ENCODE data around the gene VTN. TPM values are rescaled to one million over a fixed set of nuclear protein-coding genes. Genes with fewer than 3 reads are reported as not detected.
A peak's percentile ranks its signal among the peaks of the same experiment; 100 is the strongest.

The VTN gene
- total RNA-seq, 1 donor from 2014 or later, result 0.25 TPM

DNA sequence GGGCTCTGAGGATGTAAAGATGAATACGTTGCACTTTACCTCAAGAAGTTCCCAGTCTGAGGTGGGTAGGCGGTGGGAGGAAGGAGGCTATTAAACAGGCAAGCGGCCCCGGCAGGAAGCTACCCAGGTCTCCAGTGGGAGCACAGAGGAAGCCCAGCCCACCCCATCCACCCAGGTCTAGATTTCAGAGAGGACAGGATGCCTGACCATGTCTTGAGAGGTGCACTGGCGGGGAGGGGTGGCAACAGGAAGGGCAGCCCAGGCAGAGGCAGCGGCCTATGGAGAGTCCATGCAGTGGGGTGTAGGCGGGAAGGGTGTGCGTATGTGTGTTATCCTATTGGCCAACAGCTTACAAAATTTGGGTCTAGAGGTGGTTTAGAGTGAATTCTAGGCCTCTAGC is 15.3 kb upstream of the VTN start:
- Mint-ChIP-seq H3K4me1 (ENCODE audit: low read depth, unreplicated experiment) (peaks cover 13% of the 10 kb centered on the region), H3K27ac (ENCODE audit: unreplicated experiment) (no peak overlapping the region), H3K4me3 (ENCODE audit: unreplicated experiment) (no peak overlapping the region), H3K27me3 (ENCODE audit: unreplicated experiment) (peaks cover 21% of the 10 kb centered on the region), H3K36me3 (ENCODE audit: unreplicated experiment) (peaks cover 30% of the 10 kb centered on the region), H3K9me3 (ENCODE audit: unreplicated experiment) (peaks cover 9% of the 10 kb centered on the region)
- TF ChIP-seq, protein P1, sequence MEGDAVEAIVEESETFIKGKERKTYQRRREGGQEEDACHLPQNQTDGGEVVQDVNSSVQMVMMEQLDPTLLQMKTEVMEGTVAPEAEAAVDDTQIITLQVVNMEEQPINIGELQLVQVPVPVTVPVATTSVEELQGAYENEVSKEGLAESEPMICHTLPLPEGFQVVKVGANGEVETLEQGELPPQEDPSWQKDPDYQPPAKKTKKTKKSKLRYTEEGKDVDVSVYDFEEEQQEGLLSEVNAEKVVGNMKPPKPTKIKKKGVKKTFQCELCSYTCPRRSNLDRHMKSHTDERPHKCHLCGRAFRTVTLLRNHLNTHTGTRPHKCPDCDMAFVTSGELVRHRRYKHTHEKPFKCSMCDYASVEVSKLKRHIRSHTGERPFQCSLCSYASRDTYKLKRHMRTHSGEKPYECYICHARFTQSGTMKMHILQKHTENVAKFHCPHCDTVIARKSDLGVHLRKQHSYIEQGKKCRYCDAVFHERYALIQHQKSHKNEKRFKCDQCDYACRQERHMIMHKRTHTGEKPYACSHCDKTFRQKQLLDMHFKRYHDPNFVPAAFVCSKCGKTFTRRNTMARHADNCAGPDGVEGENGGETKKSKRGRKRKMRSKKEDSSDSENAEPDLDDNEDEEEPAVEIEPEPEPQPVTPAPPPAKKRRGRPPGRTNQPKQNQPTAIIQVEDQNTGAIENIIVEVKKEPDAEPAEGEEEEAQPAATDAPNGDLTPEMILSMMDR (IDR thresholded peaks at IDR 0.05; ENCODE audit: partially characterized antibody, unreplicated experiment), result no peak
- DNase-seq, result no peak

DNA sequence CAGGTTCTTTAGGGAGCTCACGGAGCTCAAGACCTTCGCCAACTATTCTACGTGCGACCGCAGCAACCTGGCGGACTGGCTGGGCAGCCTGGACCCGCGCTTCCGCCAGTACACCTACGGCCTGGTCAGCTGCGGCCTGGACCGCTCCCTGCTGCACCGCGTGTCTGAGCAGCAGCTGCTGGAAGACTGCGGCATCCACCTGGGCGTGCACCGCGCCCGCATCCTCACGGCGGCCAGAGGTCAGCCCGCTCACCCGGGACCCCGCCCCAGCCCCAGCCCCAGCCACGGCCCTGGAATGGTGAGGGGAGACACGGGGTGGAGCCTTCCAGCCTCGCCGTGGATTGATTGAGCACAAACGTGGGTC is 14.9 kb upstream of the VTN start:
- Mint-ChIP-seq H3K4me1 (ENCODE audit: low read depth, unreplicated experiment) (peaks cover 17% of the 10 kb centered on the region), H3K27ac (ENCODE audit: unreplicated experiment) (no peak overlapping the region), H3K36me3 (ENCODE audit: unreplicated experiment) (peaks cover 30% of the 10 kb centered on the region), H3K27me3 (ENCODE audit: unreplicated experiment) (peaks cover 24% of the 10 kb centered on the region), H3K4me3 (ENCODE audit: unreplicated experiment) (no peak overlapping the region), H3K9me3 (ENCODE audit: unreplicated experiment) (peaks cover 10% of the 10 kb centered on the region)
- no peak for DNase-seq
- TF ChIP-seq, protein P1 (IDR thresholded peaks at IDR 0.05; ENCODE audit: partially characterized antibody, unreplicated experiment), result no peak

DNA sequence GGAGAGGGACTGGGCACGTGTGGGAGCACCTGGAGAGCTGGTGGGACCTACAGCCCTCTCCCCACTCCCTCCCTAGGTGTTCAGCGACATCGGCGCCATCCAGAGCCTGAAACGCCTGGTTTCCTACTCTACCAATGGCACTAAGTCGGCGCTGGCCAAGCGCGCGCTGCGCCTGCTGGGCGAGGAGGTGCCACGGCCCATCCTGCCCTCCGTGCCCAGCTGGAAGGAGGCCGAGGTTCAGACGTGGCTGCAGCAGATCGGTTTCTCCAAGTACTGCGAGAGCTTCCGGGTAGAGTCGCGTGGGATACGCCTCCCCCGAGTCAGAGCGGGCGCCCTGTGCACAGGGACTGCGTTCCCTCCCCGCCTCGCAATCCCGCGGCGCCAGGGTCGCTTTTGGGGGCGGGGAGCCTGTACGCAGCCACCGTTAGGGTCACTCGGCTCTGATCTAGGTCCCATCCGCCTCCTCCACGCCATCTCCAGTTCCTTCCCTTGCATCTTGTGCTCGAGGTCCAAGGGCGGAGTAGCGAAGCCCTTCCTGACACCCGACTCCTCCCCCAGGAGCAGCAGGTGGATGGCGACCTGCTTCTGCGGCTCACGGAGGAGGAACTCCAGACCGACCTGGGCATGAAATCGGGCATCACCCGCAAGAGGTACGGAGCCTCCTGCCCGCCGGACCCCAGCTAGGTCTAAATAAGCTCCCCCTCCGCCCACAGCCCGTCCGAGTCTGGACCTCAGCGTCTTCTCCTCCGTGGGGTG is 14.4 kb upstream of the VTN start:
- TF ChIP-seq, protein P1 (IDR thresholded peaks at IDR 0.05; ENCODE audit: partially characterized antibody, unreplicated experiment), result no peak
- Mint-ChIP-seq H3K27ac (ENCODE audit: unreplicated experiment) (no peak overlapping the region), H3K4me1 (ENCODE audit: low read depth, unreplicated experiment) (peaks cover 17% of the 10 kb centered on the region), H3K27me3 (ENCODE audit: unreplicated experiment) (peaks cover 24% of the 10 kb centered on the region), H3K36me3 (ENCODE audit: unreplicated experiment) (peaks cover 26% of the 10 kb centered on the region), H3K9me3 (ENCODE audit: unreplicated experiment) (peaks cover 10% of the 10 kb centered on the region), H3K4me3 (ENCODE audit: unreplicated experiment) (peak overlapping the region; percentile 52)
- DNase-seq, result no peak

DNA sequence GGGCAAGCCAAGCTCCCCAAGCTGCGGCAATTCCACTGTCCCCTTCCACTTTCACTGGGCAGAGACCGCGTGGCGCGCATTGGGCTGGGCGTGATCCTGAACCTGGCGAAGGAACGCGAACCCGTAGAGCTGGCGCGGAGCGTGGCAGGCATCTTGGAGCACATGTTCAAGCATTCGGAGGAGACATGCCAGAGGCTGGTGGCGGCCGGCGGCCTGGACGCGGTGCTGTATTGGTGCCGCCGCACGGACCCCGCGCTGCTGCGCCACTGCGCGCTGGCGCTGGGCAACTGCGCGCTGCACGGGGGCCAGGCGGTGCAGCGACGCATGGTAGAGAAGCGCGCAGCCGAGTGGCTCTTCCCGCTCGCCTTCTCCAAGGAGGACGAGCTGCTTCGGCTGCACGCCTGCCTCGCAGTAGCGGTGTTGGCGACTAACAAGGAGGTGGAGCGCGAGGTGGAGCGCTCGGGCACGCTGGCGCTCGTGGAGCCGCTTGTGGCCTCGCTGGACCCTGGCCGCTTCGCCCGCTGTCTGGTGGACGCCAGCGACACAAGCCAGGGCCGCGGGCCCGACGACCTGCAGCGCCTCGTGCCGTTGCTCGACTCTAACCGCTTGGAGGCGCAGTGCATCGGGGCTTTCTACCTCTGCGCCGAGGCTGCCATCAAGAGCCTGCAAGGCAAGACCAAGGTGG is 11.2 kb upstream of the VTN start:
- Mint-ChIP-seq H3K4me1 (ENCODE audit: low read depth, unreplicated experiment) (peaks cover 17% of the 10 kb centered on the region), H3K4me3 (ENCODE audit: unreplicated experiment) (peak overlapping the region; percentile 77), H3K9me3 (ENCODE audit: unreplicated experiment) (peaks cover 12% of the 10 kb centered on the region), H3K27me3 (ENCODE audit: unreplicated experiment) (peaks cover 24% of the 10 kb centered on the region), H3K36me3 (ENCODE audit: unreplicated experiment) (peaks cover 22% of the 10 kb centered on the region), H3K27ac (ENCODE audit: unreplicated experiment) (no peak overlapping the region)
- DNase-seq, result peak; percentile 76
- TF ChIP-seq, protein P1 (IDR thresholded peaks at IDR 0.05; ENCODE audit: partially characterized antibody, unreplicated experiment), result peak; percentile 39
